Measurements from ENCODE around the gene DNAJB8.

The DNAJB8 gene

GRCh38 chr3:128463771-128464170 is 2.9 kb downstream of the DNAJB8 start:
- no peak for DNase-seq

DNA sequence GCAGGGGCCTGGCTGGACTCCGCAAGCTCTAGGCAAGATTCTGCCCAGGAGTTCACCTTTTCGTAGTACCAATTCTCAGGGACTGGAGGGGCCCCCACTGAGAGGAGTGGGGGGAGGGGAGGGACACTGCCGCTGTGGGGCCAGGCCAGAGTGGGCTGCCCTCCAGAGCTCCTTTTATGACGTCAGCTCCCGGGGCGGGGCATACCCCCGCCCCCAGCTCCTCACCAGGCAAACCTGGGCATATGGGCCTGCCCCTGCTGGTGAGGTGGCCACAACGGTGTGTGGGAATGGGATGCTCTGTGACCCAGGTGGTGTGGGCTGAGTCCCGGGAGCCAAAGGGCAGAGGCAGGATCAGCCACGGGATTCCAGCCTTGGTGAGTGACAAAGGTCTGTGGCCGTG is 3.3 kb downstream of the DNAJB8 start:
- no peak for DNase-seq

DNA sequence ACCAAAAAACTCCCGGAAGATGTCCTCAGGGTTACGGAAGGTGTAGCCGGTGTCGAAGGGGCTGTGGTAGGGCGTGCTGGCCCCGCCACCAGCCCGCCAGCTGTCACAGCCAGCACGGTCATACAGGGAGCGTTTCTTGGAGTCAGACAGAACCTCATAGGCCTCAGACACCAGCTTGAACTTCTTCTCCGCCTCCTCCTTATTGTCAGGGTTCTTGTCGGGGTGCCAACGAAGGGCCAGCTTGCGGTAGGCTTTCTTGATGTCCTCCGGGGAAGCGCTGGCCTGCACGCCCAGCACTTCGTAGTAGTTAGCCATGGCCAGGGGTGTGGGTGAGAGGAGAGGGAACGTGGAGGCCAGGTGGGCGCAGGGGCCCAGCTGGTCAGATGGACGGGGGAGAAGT is 3.8 kb downstream of the DNAJB8 start:
- no peak for DNase-seq

GRCh38 chr3:128462341-128462910 is 4.3 kb downstream of the DNAJB8 start:
- no peak for DNase-seq

DNA sequence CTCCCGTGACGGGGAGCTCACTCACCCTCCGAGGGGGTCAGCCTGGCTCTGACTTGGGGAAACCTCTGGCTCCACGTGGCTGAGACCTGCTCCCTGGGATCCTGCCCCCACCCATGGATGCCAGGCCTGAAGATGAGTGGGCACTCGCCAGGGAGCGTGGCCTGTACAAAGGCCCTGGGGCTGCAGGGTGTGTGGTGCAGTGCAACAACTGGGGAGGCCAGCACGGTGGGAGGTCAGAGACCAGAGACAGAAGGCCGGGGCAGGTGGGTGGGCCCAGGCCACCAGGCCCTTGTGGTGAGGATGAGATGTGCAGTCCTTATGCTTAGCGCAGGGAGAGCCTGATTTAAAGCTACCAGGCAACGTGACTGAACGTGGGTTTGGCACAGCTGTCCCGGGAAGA is 5.0 kb downstream of the DNAJB8 start:
- DNase-seq = no peak

GRCh38 chr3:128459461-128459820 is 7.2 kb downstream of the DNAJB8 start:
- DNase-seq = no peak

GRCh38 chr3:128458746-128459460 is 7.8 kb downstream of the DNAJB8 start:
- no peak for DNase-seq

- DNase-seq = no peak
Observed at GRCh38 chr3:128457937-128458336, 8.8 kb downstream of the DNAJB8 start.

DNA sequence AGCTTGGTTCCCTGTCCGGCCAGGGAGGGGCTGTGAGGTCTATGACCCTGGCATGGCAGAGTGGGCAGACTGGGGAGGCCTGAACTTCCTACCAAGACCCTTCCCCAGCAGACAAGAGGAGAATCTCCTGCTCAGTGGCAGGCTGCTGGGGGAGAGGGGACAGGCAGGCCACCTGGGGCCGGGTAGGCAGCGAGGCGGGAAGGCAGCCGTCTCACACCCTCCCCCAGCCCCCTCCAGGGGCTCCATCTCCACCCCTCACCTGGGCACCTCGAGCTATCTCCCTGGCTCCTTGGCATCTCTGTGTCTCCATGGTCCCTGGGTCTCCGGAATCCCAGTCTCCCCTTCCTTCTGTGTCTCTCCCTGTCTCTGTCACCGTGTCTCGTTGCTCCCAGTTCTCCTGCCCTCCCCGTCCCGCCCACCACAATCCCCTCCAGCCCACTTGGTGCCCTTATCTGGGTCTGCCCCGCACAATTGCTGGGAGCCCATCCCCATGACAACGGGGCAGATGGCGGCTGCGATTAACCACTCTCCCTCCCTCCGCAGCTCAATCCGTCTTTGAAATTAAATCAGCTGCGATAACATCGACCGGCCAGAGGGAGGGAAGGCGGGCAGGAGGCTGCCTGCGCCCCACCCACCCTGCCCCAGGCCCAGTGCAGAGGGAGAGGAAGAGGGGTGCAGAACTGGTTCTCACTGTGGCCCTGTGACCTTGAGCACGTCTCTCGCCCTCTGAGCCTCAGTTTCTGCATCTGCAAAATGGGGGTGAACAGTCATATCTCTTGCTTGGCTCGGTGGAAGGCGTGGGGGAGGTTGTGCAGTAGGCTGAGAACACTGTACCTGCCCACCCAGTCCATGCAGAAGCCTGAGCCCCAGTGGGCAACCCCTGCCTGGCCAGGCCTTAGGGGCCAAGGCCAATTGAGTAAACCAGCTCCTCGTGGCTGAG is 9.6 kb downstream of the DNAJB8 start:
- no peak for DNase-seq

- DNase-seq = no peak
Observed at GRCh38 chr3:128455786-128456748, 10.6 kb downstream of the DNAJB8 start.

DNA sequence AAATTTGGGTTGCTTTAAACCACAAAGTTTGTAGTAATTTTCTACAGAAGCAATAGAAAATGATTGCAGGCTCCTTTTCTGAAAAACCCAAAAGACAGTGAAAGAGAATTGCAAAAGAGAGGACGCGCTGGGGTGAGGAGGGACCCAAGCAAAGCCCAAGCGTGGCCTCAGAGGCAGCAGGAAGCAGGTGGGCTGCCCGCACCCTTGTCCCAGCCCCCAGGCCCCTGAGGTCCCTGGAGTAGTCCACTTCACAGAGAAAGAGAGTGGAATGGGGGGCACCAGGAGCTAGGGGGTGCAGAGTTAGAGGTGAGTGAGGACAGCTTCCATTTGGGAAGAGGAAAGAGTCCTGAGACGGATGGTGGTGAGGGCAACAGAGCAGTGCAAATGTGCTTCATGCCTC is 11.6 kb downstream of the DNAJB8 start:
- no peak for DNase-seq

GRCh38 chr3:128454310-128454618 is 12.4 kb downstream of the DNAJB8 start:
- DNase-seq = no peak

DNA sequence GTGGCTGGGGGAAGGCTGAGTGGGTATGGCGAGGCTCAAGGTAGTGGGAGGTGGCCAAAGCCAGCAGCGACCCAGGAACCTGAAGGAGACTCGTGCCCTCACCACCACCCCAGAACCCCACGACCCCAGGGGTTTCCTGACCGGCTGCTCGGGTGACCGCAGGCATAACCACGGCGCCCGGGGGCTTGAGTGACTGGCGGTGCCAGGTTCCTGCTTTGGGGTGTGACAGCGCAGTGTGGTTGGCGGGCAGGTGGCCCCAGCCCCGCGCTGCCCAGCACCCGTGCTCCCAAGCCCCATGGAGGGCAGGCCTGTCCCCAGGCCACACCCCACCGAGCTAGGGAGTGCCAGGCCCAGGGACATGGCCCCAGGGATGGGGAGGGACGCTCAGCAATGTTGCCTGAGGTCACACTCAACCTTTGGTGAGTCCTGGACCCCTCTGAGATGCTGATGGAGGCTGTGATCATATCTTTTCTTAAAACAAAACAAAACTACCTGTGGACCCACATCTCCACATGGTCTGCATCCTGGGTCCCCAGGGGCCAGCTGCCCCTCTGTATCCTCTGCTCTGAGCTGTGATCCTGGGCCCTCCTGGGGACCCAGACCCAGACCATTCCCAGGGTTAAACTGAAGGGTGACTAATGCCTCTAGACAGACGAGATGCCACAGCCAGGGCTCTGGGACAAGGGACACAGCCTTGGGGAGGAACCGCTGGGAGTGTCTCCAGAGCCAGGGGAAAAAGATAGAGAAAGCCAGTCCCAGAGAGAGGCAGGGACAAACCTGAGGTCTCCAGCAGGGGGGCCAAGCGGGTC is 13.0 kb downstream of the DNAJB8 start:
- no peak for DNase-seq

GRCh38 chr3:128452678-128453275 is 13.9 kb downstream of the DNAJB8 start:
- DNase-seq = no peak

DNA sequence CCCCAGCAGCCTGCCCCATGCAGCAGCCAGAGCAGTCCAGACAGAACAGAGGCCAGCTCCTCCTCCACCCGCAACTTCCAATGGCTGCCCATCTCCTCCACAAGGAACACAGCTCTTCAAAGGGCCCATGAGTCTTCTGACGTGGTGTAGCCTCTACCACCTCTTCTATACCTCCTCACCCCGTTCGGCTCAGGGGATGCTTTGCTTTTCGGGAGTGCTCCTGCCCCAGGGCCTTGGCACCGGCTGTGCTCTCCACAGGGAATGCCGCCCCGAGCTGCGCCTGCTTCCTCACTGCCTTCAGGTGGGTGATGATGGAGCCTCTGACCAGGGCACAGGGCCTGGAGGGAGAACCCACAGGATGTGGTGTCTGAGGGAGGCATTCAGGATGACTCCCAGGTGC is 14.6 kb downstream of the DNAJB8 start:
- no peak for DNase-seq

DNA sequence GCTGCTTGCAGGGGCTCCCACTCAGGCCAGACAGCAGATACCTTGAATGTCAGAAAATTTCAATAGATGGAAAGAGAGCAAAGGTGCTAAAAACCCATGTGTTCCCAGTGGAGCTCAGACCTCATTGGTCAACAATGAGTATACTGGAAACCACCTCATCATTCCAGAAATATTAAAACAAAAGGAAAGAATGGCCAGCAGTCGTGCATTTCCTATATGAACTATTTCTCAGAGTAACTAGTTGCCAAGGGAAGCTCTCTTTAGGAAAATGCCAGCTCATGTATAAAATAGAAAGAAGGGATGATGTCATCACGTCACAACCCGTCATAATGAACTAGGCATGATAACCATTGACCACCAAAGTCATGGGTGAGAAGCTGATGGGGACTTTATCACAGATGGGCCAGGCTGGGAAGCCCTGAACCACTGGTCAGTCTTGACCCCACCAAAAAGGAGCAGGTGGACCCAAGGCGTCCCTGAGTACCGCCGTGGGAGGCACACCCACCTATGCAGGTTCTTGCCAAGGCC is 17.5 kb downstream of the DNAJB8 start:
- DNase-seq = no peak

DNA sequence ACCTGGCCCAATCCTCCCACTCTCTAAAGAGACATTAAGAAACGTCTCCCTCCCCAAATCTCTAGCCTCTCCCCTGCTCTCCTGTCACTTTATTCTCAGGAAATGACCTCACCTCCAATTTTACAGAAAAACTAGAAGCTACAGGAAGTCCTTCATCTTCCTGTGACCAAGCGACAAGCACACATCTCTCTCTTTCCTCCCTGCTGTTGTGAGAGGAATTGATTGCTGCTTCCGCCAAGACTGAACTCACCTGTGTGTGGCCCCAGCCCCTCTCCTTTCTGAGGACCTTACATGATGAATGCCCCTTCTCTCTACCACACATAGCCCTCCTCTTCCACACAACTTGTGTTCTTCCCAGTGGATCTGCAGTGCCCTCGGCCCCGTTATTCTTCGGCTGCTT is 18.2 kb downstream of the DNAJB8 start:
- no peak for DNase-seq

DNA sequence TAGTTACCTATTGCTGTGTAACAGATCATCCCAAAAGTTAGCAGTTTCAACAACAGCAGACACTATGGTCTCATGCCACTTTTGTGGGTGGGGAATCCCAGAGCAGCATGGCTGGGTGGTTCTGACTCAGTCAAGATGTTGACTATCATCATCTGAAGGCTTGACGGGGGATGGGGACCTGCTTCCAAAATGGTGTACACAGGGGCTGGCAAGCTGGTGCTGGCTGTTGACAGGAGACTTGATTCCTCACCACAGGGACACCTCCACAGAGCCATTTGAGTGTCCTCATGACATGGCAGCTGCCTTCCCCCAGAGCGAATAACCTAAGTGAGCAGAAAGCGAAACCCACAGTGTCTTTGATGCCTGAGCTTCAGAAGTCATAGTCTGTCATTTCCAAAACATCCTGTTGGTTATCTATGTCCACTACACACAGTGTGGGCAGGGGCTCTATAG is 19.1 kb downstream of the DNAJB8 start:
- no peak for DNase-seq

DNA sequence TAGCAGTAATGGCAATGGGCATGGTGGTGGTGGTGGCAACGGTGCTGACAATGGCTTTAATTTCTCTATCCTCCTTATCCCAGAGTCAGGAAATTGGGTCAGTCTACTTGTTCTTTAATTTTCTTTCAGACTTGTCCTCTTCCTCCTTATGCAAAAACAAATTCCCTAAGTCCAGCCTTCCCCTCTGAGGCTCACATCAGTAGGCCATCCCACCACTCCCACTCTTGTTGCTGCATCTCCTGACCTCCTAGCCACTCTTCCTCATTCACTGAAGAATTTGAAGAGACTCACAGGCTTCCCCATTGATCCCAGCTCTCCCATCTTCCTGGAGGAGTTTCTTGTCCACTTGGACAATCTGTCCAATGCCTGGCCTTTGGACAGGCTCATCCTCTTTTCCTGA is 19.9 kb downstream of the DNAJB8 start:
- no peak for DNase-seq

DNA sequence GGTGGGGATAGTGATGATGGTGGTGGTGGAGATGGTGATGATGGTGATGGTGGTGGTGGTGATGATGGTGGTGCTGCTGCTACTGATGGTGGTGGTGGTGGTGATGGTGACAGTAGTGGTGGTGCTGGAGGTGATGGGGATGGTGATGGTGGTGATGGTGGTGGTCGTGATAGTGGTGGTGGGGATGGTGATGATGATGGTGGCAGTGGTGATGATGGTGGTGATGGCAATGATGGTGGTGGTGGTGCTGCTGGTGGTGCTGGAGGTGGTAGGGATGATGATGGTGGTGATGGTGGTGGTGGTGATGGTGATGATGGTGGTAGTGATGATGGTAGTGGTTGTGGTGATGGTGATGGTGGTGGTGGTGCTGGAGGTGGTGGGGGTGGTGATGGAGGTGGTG is 21.3 kb downstream of the DNAJB8 start:
- no peak for DNase-seq

DNA sequence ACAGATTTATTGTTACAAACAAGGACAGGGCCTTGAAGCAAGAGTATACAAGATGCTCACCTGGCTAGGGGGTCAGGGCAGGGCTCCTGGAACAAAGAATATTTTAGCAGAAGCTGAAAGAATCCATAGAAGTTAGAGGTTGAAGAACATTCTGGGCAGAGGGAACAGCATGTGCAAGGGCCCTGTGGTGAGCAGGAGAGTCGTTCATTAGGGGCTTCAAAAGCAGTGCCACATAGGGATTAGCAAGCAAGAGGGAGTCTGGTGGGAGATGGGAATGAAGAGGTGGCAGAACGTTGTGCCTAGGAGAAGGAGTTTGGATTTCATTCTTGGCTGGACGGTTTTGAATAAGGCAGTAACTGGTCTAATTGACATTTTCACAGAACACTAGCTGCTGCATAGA is 22.9 kb downstream of the DNAJB8 start:
- no peak for DNase-seq
